ENCODE results near the gene TMEM190. TPM values are rescaled to one million over a fixed set of nuclear protein-coding genes. Genes with fewer than 3 reads are reported as not detected.
A peak's percentile ranks its signal among the peaks of the same experiment; 100 is the strongest.

Gene TMEM190
- total and polyA plus RNA-seq, 9 of the 15 experiments (the other 6 are each of a cell fraction or from before 2014, with no cell fraction given) = not detected

GRCh38 chr19:55384131-55384919 lies 7.7 kb downstream of the TMEM190 start, which contains the start of gene TMEM238 (continued):
- TF ChIP-seq, protein P1, sequence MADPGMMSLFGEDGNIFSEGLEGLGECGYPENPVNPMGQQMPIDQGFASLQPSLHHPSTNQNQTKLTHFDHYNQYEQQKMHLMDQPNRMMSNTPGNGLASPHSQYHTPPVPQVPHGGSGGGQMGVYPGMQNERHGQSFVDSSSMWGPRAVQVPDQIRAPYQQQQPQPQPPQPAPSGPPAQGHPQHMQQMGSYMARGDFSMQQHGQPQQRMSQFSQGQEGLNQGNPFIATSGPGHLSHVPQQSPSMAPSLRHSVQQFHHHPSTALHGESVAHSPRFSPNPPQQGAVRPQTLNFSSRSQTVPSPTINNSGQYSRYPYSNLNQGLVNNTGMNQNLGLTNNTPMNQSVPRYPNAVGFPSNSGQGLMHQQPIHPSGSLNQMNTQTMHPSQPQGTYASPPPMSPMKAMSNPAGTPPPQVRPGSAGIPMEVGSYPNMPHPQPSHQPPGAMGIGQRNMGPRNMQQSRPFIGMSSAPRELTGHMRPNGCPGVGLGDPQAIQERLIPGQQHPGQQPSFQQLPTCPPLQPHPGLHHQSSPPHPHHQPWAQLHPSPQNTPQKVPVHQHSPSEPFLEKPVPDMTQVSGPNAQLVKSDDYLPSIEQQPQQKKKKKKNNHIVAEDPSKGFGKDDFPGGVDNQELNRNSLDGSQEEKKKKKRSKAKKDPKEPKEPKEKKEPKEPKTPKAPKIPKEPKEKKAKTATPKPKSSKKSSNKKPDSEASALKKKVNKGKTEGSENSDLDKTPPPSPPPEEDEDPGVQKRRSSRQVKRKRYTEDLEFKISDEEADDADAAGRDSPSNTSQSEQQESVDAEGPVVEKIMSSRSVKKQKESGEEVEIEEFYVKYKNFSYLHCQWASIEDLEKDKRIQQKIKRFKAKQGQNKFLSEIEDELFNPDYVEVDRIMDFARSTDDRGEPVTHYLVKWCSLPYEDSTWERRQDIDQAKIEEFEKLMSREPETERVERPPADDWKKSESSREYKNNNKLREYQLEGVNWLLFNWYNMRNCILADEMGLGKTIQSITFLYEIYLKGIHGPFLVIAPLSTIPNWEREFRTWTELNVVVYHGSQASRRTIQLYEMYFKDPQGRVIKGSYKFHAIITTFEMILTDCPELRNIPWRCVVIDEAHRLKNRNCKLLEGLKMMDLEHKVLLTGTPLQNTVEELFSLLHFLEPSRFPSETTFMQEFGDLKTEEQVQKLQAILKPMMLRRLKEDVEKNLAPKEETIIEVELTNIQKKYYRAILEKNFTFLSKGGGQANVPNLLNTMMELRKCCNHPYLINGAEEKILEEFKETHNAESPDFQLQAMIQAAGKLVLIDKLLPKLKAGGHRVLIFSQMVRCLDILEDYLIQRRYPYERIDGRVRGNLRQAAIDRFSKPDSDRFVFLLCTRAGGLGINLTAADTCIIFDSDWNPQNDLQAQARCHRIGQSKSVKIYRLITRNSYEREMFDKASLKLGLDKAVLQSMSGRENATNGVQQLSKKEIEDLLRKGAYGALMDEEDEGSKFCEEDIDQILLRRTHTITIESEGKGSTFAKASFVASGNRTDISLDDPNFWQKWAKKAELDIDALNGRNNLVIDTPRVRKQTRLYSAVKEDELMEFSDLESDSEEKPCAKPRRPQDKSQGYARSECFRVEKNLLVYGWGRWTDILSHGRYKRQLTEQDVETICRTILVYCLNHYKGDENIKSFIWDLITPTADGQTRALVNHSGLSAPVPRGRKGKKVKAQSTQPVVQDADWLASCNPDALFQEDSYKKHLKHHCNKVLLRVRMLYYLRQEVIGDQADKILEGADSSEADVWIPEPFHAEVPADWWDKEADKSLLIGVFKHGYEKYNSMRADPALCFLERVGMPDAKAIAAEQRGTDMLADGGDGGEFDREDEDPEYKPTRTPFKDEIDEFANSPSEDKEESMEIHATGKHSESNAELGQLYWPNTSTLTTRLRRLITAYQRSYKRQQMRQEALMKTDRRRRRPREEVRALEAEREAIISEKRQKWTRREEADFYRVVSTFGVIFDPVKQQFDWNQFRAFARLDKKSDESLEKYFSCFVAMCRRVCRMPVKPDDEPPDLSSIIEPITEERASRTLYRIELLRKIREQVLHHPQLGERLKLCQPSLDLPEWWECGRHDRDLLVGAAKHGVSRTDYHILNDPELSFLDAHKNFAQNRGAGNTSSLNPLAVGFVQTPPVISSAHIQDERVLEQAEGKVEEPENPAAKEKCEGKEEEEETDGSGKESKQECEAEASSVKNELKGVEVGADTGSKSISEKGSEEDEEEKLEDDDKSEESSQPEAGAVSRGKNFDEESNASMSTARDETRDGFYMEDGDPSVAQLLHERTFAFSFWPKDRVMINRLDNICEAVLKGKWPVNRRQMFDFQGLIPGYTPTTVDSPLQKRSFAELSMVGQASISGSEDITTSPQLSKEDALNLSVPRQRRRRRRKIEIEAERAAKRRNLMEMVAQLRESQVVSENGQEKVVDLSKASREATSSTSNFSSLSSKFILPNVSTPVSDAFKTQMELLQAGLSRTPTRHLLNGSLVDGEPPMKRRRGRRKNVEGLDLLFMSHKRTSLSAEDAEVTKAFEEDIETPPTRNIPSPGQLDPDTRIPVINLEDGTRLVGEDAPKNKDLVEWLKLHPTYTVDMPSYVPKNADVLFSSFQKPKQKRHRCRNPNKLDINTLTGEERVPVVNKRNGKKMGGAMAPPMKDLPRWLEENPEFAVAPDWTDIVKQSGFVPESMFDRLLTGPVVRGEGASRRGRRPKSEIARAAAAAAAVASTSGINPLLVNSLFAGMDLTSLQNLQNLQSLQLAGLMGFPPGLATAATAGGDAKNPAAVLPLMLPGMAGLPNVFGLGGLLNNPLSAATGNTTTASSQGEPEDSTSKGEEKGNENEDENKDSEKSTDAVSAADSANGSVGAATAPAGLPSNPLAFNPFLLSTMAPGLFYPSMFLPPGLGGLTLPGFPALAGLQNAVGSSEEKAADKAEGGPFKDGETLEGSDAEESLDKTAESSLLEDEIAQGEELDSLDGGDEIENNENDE (IDR thresholded peaks at IDR 0.05; ENCODE audit: low read depth, low read length) = no peak
- peak; percentile 69; the same call in 1 of the 2 replicates for TF ChIP-seq HNRNPL (IDR thresholded peaks at IDR 0.05; ENCODE audit: low read depth, low read length)
- peak; percentile 40; the same call in 1 of the 2 replicates for TF ChIP-seq SMAD4 (CRISPR knock-in tag; conservative IDR thresholded peaks at IDR 0.05)
- TF ChIP-seq, protein P2, sequence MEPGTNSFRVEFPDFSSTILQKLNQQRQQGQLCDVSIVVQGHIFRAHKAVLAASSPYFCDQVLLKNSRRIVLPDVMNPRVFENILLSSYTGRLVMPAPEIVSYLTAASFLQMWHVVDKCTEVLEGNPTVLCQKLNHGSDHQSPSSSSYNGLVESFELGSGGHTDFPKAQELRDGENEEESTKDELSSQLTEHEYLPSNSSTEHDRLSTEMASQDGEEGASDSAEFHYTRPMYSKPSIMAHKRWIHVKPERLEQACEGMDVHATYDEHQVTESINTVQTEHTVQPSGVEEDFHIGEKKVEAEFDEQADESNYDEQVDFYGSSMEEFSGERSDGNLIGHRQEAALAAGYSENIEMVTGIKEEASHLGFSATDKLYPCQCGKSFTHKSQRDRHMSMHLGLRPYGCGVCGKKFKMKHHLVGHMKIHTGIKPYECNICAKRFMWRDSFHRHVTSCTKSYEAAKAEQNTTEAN (CRISPR knock-in tag; IDR thresholded peaks at IDR 0.05) = no peak
- TF ChIP-seq, protein P3, sequence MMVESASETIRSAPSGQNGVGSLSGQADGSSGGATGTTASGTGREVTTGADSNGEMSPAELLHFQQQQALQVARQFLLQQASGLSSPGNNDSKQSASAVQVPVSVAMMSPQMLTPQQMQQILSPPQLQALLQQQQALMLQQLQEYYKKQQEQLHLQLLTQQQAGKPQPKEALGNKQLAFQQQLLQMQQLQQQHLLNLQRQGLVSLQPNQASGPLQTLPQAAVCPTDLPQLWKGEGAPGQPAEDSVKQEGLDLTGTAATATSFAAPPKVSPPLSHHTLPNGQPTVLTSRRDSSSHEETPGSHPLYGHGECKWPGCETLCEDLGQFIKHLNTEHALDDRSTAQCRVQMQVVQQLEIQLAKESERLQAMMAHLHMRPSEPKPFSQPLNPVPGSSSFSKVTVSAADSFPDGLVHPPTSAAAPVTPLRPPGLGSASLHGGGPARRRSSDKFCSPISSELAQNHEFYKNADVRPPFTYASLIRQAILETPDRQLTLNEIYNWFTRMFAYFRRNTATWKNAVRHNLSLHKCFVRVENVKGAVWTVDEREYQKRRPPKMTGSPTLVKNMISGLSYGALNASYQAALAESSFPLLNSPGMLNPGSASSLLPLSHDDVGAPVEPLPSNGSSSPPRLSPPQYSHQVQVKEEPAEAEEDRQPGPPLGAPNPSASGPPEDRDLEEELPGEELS (CRISPR knock-in tag; IDR thresholded peaks at IDR 0.05; ENCODE audit: borderline replicate concordance) = no peak
- TF ChIP-seq SIN3A (IDR thresholded peaks at IDR 0.05; ENCODE audit: borderline replicate concordance in 2 of 2, control insufficient read depth in 1 of 2, low read depth in 2 of 2, low read length in 2 of 2) = peak in 1 of 2 experiments; percentile 5; a peak in 1 of 4 replicates
- no peak for TF ChIP-seq GATA2 (CRISPR knock-in tag; IDR thresholded peaks at IDR 0.05)
- peak in 2 of 3 experiments; percentile 65 to 81 for TF ChIP-seq YY1 (IDR thresholded peaks at IDR 0.05; ENCODE audit: borderline replicate concordance in 1 of 3, control insufficient read depth in 1 of 3, extremely low read depth in 1 of 3, insufficient read depth in 3 of 3, insufficient read length in 1 of 3, insufficient replicate concordance in 2 of 3, low read depth in 1 of 3, low read length in 2 of 3)
- TF ChIP-seq TBP (optimal IDR thresholded peaks at IDR 0.05; ENCODE audit: low read depth, low read length) = peak; percentile 41
- no peak for TF ChIP-seq ZNF79 (CRISPR knock-in tag; IDR thresholded peaks at IDR 0.05; ENCODE audit: low read depth)

Measured in K562 (cell line).